ENCODE results near the gene TPT1.
"Not testable (repeated sequence)": the region's sequence is repeated elsewhere in the genome, so short reads cannot be mapped to it uniquely, and the experiment has no call there.

The TPT1 gene

DNA sequence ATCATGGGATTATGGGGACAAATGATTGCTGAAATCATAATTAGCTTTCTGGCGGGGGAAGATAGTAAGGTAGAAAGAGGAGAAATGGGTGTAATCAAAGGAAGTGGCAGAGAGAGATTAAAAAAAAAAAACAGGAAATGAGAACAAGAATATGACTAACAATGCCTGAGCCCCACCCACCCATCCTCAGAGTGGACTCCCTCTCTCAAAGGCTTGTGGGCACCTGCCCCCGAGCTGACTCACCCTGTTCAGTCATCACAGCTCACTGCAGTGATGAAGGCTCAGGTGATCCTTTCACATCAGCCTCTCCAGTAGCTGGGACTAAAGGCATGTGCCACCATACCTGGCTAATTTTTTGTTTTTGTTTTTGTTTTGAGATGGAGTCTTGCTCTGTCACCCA, 26.4 kb upstream of the TPT1 start:
- DNase-seq: peak; percentile 90

DNA sequence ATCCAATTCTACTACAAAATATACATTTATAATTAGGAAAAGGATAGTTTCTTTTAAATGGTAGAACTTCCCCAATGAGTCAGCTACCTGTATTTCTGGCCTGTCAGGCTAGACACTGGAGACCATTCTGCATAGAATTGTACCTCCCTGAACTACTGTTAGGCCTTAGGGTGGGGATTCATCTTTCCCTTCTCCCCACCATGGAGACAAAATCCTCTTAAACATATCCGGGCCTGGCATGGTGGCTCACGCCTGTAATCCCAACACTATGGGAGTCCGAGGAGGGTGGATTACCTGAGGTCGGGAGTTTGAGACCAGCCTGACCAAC, 24.5 kb upstream of the TPT1 start:
- no peak for DNase-seq

DNA sequence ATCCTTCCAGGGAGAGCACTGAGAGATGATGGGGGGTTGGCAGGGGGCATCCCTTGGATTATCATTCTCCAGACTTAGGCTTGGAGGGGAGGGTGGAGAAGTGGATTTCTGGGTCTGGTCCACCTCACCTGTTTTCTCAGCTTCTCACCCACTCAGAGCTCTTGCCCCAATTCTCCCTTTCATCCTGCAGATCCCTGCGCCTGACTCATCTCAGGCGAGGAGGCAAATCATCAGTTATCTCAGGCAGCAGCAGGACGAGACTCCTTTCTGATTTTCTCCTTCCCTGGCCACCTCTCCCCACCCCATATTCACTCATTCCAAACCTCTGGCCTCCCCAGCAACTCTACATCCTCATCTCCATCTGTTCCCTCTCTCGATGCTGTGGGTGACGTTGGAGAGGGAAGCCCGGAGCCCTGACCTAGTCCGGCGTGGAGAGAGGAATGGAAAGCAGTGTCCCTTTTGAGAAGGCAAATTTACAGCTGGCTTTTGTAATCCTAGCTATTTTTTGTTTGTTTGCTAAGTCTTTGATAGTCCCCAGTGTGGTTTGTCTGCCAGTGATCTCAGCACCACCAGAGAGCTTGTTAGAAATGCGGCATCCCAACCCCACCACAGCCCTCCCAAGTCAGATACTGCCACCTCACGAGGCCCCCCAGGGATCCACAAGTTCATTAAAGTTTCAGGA, 24.0 kb upstream of the TPT1 start:
- no peak for DNase-seq

DNA sequence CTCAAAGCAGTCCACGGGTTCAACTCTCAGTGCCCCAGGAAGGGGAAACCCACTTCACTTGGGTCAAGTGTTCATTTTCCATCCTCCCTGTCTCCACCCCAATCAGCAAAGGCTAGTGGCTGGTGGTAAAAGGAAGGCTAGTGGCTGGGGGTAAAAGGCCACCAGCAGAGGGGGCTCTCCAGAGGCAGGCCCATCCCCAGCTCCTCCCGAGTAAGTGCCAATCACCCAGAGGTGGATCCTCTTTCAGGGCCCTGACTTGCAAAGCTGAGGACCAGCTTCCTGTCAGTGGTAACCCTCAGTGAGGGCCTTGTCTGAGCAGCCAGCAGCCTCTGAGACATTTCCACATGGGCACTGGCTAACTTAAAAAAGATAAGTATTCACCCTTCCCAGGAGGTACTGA, 22.0 kb upstream of the TPT1 start:
- DNase-seq: no peak

DNA sequence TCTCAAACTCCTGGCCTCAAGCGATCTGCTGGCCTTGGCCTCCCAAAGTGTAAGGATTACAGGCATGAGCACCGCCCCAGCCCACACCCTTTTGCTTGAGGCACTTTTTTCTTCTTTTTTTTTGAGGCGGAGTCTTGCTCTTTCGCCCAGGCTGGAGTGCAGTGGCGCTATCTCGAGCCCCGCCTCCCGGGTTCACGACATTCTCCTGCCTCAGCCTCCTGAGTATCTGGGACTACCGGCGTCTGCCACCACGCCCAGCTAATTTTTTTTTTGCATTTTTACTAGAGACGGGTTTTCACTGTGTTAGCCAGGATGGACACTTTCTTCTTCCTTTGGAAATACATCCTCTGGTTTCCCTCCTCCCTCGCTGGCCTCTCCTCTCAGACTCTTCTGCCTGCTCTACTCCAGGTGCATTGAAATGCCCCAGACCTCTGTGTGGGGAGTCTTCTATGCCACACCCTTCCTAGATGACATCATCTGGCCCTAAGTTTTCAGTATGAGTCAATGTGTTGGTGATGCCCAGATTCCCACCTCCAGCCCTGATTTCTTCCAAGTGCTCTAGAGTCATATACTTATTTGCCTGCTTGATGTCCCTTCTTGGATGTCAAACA, 20.7 kb upstream of the TPT1 start:
- DNase-seq: peak; percentile 54

DNA sequence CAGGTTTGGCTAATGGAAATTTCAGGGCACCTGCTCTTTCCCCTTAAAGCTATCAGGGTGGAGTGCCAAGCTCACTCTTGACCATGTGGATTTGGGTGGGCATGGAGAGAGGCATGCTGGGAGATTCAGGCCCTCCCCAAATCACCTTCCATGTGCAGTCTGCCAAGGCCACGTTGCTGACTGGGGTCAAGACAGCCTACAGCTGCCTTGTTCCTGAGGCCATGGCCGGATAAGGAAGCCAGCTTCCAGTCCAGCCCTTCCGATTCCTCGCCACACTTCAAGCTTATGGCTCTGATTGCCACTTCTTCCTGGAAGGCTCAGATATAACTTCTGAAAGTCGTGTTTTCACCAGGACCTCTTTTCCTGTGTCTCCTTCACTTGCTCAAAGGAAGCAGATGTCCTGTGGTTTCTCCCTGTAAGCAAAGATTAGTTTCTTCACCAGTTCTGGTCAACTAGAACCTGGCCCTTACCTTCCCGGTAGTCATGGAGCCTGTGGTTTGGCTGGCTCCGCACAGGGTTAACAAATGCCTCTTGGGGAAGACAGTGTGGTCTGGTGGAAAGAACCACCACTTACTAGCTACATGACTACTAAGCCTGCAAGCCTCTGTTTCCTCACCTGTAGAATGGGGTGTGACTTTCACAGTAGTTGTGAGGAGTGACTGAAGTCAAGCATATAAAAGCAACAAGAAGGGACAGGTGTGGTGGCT, 16.1 kb upstream of the TPT1 start:
- no peak for DNase-seq

DNA sequence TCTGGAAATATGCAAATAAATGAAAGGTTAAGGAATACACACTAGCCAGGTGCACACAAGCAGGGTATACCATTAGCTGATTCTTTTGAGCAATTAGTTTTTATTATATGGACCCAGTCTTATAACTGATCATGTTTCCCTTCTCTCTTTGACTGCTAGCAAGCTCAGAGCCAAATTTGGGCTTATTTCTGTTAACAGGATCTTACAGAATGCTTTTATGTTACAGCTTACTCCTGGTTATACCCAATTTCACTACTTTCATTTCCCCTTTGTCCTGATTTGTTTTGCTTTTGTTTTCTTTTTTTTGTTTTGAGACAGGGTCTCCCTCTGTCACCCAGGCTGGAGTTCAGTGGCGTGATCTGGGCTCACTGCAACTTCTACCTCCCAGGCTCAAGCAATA, 12.9 kb upstream of the TPT1 start:
- no peak for DNase-seq

DNA sequence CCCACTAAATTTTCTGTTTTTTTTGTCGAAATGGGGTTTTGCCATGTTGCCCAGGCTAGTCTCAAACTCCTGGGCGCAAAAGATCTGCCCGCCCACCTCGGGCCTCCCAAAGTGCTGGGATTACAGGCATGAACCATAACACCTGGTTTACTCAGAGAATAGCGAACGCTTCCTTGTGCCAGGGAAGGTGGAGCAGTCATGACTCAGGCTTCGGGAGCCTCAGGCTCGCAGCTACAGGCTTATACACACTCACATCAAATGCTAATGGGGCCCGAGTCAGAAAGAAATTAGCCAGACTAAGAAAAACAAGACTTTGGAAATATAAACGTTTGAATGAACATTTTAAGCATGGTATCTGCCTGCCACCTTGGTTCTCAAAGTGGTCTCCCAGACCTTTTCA, 11.0 kb upstream of the TPT1 start:
- no peak for DNase-seq

DNA sequence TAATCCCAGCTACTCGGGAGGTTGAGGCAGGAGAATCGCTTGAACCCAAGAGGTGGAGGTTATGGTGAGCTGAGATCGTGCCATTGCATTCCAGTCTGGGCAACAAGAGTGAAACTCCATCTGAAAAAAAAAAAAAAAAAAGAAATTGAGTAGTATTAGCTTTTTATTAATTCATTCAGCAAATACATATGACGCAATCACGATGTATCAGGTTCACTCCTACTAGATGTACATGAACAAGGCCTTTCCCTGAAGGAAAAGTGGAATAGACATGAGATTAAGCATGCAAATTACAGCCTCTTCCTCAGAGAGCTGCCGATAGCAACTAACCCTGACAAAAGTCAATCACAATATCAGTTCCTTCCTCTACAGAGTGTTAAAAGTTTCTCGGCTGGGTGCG, 9.2 kb upstream of the TPT1 start:
- DNase-seq: no peak

DNA sequence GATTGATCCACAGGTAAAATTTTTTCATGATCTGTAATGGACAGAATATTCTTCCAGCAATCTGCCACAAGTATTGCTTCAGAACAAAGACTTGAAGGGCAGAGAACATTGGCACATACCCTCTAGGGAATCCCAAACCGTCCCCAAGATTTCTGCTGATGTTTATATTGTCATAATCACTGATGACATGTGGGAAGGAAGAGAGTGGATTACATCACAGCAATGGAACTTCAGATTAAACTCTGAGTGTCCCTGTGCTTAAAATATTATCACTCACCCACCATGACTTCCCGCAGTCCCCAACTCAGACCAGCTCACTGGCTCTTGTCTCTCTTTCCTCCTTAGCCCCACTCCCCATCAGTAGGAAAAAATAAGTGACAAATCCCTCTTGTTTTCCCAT, 8.5 kb upstream of the TPT1 start:
- DNase-seq: peak; percentile 62

DNA sequence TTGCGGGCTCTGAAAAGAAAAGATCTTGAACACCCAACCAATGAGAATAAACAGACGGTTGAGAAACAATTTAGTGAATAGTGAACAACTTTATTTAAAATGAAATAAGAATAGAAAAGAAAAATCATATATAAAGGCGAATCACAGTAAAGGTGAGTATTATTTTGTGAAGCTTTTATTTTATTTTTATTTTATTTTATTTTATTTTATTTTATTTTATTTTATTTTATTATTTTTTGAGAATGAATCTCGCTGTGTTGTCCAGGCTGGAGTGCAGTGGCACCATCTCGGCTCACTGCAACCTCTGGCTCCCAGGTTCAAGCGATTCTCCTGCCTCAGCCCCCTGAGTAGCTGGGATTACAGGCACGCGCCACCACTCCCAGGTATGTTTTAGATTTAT, 3.1 kb upstream of the TPT1 start:
- not testable (repeated sequence) for DNase-seq

DNA sequence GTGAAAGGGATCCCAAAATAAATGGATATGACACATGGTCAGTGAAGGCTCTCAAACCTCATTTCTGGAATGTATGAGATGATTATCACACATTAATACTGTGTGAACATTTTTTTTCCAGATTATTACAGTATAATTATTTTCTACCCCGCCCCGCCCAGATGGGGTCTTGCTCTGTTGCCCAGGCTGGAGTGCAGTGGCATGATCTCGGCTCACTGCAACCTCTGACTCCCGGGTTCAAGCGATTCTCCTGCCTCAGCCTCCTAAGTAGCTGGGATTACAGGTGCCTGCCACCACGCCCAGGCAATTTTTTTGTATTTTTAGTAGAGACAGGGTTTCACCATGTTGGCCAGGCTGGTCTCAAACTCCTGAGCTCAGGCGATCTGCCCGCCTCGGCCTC, 2.1 kb upstream of the TPT1 start:
- not testable (repeated sequence) for DNase-seq

DNA sequence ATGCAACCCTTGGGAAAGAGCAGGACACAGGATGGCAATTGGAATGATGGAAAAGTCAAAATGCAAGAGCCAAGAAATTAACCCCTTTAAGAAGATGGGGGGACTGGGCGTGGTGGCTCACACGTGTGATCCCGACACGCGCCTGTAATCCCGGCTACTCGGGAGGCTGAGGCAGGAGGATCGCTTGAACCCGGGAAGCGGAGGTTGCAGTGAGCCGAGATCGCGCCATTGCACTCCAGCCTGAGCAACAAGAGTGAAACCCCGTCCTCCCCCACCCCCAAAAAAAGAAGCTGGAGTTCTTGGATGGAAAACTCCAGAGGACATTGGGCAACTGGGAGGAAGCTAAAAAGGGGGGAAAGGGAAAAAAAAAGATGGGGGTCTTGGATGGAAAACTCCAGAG, 1.7 kb upstream of the TPT1 start:
- DNase-seq: not testable (repeated sequence)

DNA sequence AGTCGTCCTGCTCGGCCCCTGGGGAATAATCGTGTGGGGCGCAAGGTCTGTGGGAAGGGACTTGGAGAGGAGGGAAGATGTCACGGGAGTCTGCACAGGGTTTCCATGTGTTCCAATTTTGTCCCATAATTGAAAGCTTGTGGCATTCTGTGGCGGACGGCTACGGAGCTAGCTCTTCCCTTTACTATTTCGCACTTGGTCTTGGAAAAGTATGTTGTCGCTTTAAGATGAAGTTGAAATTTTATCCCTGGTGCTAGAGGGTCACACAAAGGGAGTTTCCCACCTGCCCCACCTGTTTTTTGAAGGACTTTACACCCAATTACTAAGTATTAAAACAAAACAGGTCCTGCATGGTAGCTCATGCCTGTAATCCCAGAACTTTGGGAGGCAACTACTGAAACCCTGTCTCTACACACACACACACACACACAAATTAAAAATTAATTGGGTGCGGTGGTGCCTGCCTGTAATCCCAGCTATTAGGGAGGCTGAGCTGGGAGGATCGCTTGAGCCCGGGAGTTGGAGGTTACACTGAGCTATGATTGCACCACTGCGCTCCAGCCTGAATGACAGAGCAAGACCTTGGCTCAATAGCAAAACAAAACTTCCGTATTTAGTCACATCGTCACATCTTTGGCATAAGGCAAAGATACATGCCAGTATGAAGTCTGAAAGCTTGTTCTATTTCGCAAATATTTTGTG, 967 bp upstream of the TPT1 start:
- DNase-seq: no peak

DNA sequence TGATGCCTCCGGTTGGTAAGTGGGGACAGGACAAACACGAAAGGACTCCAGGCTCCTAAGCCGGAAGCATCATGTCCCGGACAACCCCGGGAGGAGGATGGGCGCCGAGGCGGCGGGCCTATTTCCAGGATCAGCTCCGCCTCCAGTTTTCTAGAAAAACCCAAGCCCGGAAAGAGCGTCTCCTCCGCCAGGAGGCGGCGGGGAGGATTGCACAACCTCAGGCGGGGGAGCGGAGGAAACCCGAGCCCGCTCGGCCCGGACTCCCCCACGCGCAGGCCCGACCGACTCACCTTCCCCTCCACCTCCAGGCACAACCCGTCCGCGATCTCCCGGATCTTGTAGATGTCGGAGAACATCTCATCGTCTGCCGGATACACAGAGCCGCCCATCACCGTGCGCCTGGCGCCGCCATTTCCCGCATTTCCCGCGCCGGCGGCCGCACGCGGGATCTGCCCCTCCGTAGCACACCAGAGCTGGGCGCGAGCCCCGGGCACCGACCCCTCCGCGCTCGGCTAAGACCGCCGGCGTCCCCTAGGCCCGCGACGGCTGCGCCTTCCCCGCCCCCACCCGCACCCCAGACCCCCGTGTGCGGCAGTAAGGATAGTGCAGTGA, 455 bp downstream of the TPT1 start:
- DNase-seq: peak; percentile 92

DNA sequence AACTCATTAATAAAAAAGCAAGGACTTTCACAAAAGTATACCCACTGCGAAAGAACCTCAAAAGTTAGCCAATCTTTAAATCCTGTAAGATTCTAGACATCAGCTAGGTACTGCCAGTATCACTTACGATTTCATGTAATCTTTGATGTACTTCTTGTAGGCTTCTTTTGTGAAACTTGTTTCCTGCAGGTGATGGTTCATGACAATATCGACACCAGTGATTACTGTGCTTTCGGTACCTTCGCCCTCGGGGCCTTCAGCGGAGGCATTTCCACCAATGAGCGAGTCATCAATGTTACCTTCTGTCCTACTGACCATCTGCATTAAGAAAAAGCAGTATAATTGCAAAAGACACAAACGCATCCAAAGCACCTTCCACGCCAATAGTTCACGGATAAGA, 1.1 kb downstream of the TPT1 start:
- DNase-seq: no peak

DNA sequence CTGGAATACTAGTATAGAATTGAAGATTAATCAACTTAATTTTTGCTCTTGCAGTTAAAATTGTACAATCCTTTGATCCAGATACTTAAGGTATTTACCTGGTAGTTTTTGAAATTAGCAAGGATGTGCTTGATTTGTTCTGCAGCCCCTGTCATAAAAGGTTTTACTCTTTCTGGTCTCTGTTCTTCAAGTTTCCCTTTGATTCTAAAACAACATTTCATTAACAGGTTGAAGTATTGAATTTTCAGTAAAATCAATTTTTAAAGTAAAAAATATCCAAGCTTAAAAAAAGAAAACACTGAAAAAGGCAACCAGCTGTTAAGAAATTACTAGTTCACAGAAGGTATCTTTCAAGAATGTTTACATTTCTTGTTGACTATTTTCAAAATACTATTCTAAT, 1.6 kb downstream of the TPT1 start:
- DNase-seq: no peak

DNA sequence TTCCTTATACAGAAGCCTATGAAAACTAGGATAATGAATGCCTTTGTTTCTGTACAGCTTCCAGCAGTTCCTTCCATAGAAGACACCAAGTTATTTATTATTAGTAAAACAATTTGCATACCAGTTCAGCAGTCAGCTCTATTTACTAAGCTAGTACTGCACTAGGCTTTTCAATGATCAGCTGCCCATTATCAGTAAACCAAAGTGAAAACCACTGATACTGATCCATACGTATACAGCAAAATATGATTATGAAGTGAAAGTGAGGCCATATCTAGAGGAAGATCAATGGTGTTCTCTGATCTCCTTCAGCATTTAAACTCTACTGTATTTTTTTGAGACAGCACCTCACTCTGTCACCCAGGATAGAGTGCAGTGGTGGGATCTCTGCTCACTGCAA, 3.2 kb downstream of the TPT1 start:
- no peak for DNase-seq

DNA sequence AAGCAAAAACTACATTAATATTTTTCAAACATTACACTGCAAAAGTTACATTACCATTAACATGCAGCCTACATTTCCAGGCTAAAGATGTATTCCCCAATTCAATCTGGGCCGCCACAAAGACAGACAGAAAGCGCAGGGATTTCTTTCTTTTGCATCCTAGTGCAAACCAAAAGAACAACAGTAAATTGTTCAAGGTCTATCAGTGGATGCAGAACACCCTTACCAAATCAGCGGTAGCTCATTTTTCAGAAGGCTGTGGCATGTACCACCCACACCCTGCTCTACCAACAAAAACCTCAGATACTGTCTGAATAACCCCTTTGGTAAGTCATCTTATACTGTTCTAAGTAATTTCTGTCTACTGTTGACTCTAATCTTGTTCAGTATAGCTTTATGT, 3.6 kb downstream of the TPT1 start:
- DNase-seq: no peak

DNA sequence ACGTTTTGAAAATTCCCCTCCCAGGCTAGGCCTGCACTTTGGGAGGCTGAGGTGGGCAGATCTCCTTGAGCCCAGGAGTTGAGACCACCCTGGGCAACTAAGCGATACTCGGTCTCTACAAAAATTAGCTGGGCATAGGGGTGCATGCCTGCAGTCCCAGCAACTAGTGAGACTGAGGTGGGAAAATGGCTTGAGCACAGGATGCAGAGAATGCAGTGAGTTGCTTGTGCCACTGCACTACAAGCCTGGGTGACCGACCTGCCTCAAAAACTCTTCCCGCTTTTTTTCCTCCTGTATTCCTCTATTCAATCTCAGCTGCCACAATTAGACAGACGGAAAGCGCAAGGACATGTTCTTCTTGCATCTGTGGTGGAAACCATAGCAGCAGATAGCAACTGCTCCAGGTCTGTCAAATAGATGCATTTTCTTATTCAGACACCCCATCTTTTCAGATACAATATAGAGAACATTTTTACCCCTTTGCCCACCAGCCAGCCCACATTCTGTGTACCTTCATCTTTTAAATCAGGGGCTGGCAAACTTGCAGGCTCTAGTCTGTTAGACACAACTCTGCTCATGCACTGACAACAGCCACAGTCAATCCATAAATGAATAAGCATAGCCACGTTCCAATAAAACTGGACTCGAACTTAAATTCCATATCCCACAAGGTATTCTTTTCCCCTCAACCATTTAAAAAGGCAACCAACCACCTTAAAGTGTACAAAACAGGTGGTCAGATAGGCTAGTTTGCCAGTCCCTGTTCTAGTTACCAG, 4.8 kb downstream of the TPT1 start:
- DNase-seq: no peak

DNA sequence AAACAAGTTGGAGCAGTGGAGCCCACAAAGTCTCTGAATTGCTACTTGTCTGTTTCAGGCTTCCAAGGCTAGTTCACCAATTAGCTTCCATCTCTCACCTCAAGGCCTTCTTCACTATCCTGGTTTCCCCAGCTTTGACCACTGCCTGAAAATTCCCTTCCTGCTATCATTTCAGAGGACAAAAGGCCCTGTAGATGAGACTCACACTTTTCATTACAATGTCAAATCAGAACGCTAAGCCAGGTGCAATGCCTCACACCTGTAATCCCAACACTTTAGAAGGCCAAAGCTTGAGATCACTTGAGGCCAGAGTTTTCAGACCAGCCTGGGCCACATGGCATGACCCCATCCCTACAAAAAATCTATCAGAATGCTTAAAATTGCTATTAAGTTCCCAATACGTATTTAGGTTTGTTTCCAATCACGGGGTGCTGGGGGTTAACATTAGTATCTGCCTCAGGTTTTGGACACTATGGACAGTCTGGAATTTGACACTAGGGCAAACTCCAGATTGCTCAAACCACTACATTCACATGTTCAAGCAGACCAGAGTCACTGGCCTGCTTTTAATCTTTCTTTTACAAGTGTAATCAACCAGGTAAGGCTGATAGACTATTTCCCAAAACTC, 5.5 kb downstream of the TPT1 start:
- no peak for DNase-seq

Data from fibroblast of skin of back (primary cell).